NK-92 (cell line): ENCODE data around the gene IFNL2.

Experiments used
- DNase-seq: peaks from one replicate; lab custom pipeline; 2025; ENCODE audit not compliant: unreplicated experiment; lab: John Stamatoyannopoulos, UW

The IFNL2 gene

GRCh38 chr19:39316627-39317321 lies 48.6 kb downstream of the IFNL2 start:
- DNase-seq, result no peak

- no peak for DNase-seq
These were observed 49.3 kb downstream of the IFNL2 start for GRCh38 chr19:39317476-39317875.

- no peak for DNase-seq
These were observed 49.9 kb downstream of the IFNL2 start for GRCh38 chr19:39318071-39318470.

- no peak for DNase-seq
These were observed 50.5 kb downstream of the IFNL2 start for GRCh38 chr19:39318690-39319089.

GRCh38 chr19:39319098-39319891 lies 51.1 kb downstream of the IFNL2 start:
- DNase-seq, result no peak
